ENCODE measurements around the gene CD69. TPM values are rescaled to one million over a fixed set of nuclear protein-coding genes. Genes with fewer than 3 reads are reported as not detected.
"Not testable (repeated sequence)": the region's sequence is repeated elsewhere in the genome, so short reads cannot be mapped to it uniquely, and the experiment has no call there.

CD69 gene
- polyA plus RNA-seq, 4 donors: 1.2 to 3.7 (median 1.6) TPM

- no peak for DNase-seq (ENCODE audit: low read depth in 4 of 4, low spot score in 2 of 4)
These were observed 36.7 kb downstream of the CD69 start for GRCh38 chr12:9724023-9724422.

DNA sequence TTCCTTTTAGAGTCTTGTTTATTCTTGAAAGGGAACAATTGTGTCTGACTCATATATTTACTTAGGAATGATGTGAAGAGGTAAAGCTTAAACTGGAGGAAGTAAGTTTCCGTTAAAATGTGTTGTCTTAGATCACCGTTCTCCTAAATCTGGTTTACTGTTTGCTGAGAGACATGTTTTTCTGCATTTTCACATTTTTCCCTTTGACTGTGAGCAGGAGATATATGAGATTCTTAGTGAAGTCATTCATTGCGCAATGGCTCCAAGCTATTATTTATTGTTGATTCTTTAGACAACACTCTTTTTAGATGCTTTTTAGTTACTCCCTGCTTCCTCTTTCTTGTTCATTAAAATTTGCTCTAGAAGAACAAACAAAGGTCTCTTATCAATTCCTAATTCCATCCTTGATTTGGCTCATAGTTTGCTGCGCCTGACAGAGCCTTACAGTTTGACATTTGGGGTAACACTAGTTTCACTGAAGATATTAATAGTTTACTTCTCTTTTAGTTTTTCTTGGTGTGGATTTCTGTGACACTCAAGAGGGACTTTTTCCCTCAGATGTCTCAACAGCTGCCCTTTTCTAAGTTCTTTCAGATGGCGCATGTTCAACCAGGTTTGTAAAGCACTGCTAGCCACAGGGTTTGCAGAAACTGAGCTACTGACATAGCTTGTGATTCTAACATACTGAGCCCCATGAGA lies 39.2 kb downstream of the CD69 start:
- DNase-seq (ENCODE audit: low read depth in 4 of 4, low spot score in 2 of 4): no peak

- no peak for DNase-seq (ENCODE audit: low read depth in 4 of 4, low spot score in 2 of 4)
These were observed 40.9 kb downstream of the CD69 start for GRCh38 chr12:9719790-9720189.

- no peak for DNase-seq (ENCODE audit: low read depth in 4 of 4, low spot score in 2 of 4)
These were observed 41.7 kb downstream of the CD69 start for GRCh38 chr12:9718968-9719367.

GRCh38 chr12:9717070-9717925 lies 43.4 kb downstream of the CD69 start:
- no peak for DNase-seq (ENCODE audit: low read depth in 4 of 4, low spot score in 2 of 4)

- not testable (repeated sequence) for DNase-seq (ENCODE audit: low read depth in 4 of 4, low spot score in 2 of 4)
These were observed 47.6 kb downstream of the CD69 start for GRCh38 chr12:9713032-9713558.

GRCh38 chr12:9711664-9712063 lies 49.0 kb downstream of the CD69 start:
- no peak for DNase-seq (ENCODE audit: low read depth in 4 of 4, low spot score in 2 of 4)

GRCh38 chr12:9710584-9711375 lies 49.9 kb downstream of the CD69 start:
- no peak for DNase-seq (ENCODE audit: low read depth in 4 of 4, low spot score in 2 of 4)

DNA sequence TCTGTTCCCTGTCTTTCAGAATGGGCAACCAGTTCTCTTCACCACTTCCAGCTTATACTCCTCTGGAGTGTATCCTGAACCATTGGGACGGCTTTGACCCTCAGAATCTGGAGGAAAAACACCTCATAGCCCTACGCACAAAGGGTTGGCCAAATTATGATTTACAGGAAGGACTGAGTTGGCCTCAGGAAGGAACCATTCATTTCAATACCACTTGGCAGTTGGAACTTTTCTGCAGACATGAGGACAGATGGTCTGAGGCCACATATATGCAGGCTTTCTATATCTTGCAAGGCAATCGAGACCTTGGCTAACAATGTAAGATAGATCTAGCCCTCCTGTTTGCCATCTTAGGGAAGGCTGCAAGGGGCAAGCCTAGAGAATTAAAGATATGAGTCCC lies 51.8 kb downstream of the CD69 start:
- DNase-seq (ENCODE audit: low read depth in 4 of 4, low spot score in 2 of 4): no peak

DNA sequence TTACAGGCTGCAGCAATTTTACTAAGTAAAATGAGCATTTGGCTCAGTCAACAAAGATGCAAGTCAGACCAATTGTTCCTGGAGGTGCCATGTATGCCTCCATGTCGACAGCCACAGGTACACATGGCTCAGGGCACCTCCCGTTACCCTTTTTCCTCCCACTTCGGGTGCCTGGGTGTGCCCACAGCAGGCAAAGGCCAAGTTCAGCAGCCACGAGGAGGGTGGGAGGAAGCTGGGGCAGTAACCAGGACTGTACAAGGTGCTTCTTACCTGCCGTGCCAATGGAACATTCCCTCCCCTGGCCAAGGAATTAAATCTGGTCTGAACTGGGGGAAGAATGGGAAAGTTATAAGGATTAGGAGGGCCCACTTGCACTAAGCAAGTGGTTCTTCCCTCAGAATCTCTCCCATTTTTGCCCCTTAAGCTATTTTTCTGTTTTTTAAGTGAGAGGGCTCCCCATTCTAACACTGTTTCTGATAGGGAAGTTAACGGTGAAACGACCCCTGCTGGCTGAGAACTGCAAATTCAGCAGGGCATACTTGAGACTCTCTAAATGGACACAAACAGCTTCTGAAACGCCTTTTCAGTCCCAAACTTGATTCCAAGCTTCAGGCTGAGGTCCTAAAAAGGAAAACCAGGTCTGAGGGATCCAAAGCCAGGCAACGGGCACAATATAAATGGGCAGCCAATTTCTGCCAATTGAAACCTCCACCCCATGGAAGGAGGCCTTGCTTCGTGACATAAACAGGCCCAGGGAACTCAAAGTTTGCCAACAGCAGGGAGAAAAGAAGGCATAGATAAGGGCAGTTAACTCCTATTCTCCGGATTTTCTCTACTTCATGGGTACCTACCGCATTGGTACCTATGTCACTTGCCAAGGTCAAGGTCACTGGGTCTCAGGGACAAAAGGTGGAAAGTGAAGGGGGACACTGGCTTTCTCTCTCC lies 52.6 kb downstream of the CD69 start:
- no peak for DNase-seq (ENCODE audit: low read depth in 4 of 4, low spot score in 2 of 4)

GRCh38 chr12:9707356-9707755 lies 53.3 kb downstream of the CD69 start:
- DNase-seq (ENCODE audit: low read depth in 4 of 4, low spot score in 2 of 4): no peak

DNA sequence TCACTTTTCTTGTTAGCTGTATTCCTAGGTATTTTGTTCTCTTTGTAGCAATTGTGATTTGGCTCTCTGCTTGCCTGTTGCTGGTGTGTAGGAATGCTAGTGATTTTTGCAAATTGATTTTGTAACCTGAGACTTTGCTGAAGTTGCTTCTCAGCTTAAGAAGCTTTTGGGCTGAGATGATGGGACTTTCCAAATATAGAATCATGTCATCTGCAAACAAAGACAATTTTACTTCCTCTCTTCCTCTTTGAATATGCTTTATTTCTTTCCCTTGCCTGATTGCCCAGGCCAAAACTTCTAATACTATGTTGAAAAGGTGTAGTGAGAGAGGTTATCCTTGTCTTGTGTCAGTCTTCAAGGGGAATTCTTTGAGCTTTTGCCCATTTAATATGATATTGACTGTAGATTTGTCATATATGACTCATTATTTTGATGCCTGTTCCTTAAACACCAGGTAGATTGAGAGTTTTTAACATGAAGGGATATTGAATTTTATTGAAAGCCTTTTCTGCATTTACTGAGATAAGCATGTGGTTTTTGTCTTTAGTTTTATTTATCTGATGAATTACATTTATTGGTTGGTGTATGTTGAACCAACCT lies 54.5 kb downstream of the CD69 start:
- DNase-seq (ENCODE audit: low read depth in 4 of 4, low spot score in 2 of 4): no peak

- DNase-seq (ENCODE audit: low read depth in 4 of 4, low spot score in 2 of 4): not testable (repeated sequence)
These were observed 56.1 kb downstream of the CD69 start for GRCh38 chr12:9704561-9704960.

Other genes starting within 250 kb of the CD69 start
- 1 to 10 TPM; 3.8 to 6.9 (median 4.8) TPM for gene KLRB1, start 153.0 kb downstream of the CD69 start, polyA plus RNA-seq (ENCODE audit: insufficient read length in 4 of 4)
- 10 to 100 TPM in 3 of 4 donors, 1 to 10 TPM in 1; 8.5 to 31.0 (median 17.2) TPM for gene CLEC2D, start 91.2 kb downstream of the CD69 start, polyA plus RNA-seq (ENCODE audit: insufficient read length in 4 of 4)
- under 1 TPM in 3 of 4 donors, not detected in 1; 0.19 to 0.47 (median 0.38) TPM for gene CLECL1, start 27.8 kb downstream of the CD69 start, polyA plus RNA-seq (ENCODE audit: insufficient read length in 4 of 4)
- gene KLRF1, start 66.6 kb upstream of the CD69 start, polyA plus RNA-seq (ENCODE audit: insufficient read length in 4 of 4): 1 to 10 TPM in 1 of 4 donors, under 1 TPM in 3; 0.66 to 1.5 (median 0.72) TPM
- 1 to 10 TPM; 2.5 to 4.2 (median 3.0) TPM for gene CLEC2B, start 108.5 kb upstream of the CD69 start, polyA plus RNA-seq (ENCODE audit: insufficient read length in 4 of 4)
- gene KLRF2, start 120.6 kb upstream of the CD69 start, polyA plus RNA-seq (ENCODE audit: insufficient read length in 4 of 4): not detected
- gene CLEC2A, start 171.5 kb upstream of the CD69 start, polyA plus RNA-seq (ENCODE audit: insufficient read length in 4 of 4): not detected
- under 1 TPM; 0.71 to 0.85 (median 0.82) TPM for gene CLEC12A, start 210.5 kb upstream of the CD69 start, polyA plus RNA-seq (ENCODE audit: insufficient read length in 4 of 4)
- 1 to 10 TPM in 3 of 4 donors, under 1 TPM in 1; 0.87 to 2.0 (median 1.3) TPM for gene CLEC1B, start 238.2 kb upstream of the CD69 start, polyA plus RNA-seq (ENCODE audit: insufficient read length in 4 of 4)
- under 1 TPM in 1 of 4 donors, not detected in 3; 0.08 TPM for gene CLEC12B, start 249.7 kb upstream of the CD69 start, polyA plus RNA-seq (ENCODE audit: insufficient read length in 4 of 4)

All from left renal cortex interstitium (tissue), 4 donors.